ENCODE data around the gene SSRP1. TPM values are rescaled to one million over a fixed set of nuclear protein-coding genes. Genes with fewer than 3 reads are reported as not detected.
A peak's percentile ranks its signal among the peaks of the same experiment; 100 is the strongest.

The SSRP1 gene
- total RNA-seq, 1 donor from 2014 or later: 96.6 TPM

GRCh38 chr11:57370251-57370650 is 34.6 kb upstream of the SSRP1 start:
- no peak for FAIRE-seq
- DNase-seq (ENCODE audit: low read depth): peak; percentile 97

GRCh38 chr11:57368845-57369232 is 33.1 kb upstream of the SSRP1 start:
- TF ChIP-seq, protein P1, sequence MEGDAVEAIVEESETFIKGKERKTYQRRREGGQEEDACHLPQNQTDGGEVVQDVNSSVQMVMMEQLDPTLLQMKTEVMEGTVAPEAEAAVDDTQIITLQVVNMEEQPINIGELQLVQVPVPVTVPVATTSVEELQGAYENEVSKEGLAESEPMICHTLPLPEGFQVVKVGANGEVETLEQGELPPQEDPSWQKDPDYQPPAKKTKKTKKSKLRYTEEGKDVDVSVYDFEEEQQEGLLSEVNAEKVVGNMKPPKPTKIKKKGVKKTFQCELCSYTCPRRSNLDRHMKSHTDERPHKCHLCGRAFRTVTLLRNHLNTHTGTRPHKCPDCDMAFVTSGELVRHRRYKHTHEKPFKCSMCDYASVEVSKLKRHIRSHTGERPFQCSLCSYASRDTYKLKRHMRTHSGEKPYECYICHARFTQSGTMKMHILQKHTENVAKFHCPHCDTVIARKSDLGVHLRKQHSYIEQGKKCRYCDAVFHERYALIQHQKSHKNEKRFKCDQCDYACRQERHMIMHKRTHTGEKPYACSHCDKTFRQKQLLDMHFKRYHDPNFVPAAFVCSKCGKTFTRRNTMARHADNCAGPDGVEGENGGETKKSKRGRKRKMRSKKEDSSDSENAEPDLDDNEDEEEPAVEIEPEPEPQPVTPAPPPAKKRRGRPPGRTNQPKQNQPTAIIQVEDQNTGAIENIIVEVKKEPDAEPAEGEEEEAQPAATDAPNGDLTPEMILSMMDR (IDR thresholded peaks at IDR 0.05; ENCODE audit: insufficient read depth, low read length, severe bottlenecking): no peak
- H3K36me3 ChIP-seq (ENCODE audit: control insufficient read depth, insufficient read depth, low read length): no peaks in the 10 kb centered on the region
- FAIRE-seq (no peak), DNase-seq (ENCODE audit: low read depth) (no peak)
- H3K4me3 ChIP-seq (ENCODE audit: low read depth, low read length): no peak overlapping the region
- no peaks in the 10 kb centered on the region for H3K27me3 ChIP-seq (ENCODE audit: control insufficient read depth, insufficient read depth, low read length)

More at GRCh38 chr11:57370251-57370650, 34.6 kb upstream of the SSRP1 start:
- no peak overlapping the region for H3K4me3 ChIP-seq (ENCODE audit: low read depth, low read length)
- no peaks in the 10 kb centered on the region for H3K36me3 ChIP-seq (ENCODE audit: control insufficient read depth, insufficient read depth, low read length)
- TF ChIP-seq, protein P1 (IDR thresholded peaks at IDR 0.05; ENCODE audit: insufficient read depth, low read length, severe bottlenecking): no peak
- H3K27me3 ChIP-seq (ENCODE audit: control insufficient read depth, insufficient read depth, low read length): no peaks in the 10 kb centered on the region

DNA sequence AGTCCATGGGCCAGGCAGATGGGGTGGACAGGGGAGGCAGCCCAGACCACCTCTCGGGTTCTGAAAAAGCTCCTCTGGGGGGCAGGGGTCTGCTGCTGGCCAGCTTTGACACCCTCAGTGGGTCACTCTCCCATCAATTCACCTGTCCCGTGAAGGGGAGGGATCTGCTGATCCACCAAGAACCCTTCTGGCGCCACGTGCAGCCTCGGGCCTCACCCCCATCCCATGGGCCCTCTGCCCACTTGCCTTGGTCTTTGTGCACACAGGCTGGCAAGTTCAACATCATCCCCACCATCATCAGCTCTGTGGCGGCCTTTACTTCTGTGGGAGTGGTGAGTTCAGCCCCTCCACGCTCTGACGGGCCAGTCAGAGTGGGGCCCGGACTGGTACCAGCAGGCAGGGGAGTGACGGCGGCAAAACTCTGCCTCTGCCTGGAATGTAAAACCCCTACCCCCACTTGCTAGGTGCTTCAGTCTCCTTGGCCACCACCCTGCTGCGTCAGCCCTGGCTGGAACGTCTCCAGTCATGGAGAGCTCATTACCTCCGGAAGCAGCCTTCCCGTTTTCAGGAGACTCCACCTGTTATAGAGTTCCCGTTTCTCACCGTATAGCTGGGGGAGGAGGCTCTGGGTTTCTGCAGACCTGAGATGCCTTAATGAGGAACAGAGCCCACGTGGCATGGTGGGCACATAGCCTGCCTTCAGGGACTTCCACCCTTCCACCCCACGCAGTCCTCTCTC is 32.6 kb upstream of the SSRP1 start:
- Histone ChIP-seq H3K36me3 (ENCODE audit: control insufficient read depth, insufficient read depth, low read length) (no peaks in the 10 kb centered on the region), H3K27me3 (ENCODE audit: control insufficient read depth, insufficient read depth, low read length) (no peaks in the 10 kb centered on the region), H3K4me3 (ENCODE audit: low read depth, low read length) (no peak overlapping the region)
- TF ChIP-seq, protein P1 (IDR thresholded peaks at IDR 0.05; ENCODE audit: insufficient read depth, low read length, severe bottlenecking): no peak
- DNase-seq (ENCODE audit: low read depth) (peak; percentile 82), FAIRE-seq (no peak)

DNA sequence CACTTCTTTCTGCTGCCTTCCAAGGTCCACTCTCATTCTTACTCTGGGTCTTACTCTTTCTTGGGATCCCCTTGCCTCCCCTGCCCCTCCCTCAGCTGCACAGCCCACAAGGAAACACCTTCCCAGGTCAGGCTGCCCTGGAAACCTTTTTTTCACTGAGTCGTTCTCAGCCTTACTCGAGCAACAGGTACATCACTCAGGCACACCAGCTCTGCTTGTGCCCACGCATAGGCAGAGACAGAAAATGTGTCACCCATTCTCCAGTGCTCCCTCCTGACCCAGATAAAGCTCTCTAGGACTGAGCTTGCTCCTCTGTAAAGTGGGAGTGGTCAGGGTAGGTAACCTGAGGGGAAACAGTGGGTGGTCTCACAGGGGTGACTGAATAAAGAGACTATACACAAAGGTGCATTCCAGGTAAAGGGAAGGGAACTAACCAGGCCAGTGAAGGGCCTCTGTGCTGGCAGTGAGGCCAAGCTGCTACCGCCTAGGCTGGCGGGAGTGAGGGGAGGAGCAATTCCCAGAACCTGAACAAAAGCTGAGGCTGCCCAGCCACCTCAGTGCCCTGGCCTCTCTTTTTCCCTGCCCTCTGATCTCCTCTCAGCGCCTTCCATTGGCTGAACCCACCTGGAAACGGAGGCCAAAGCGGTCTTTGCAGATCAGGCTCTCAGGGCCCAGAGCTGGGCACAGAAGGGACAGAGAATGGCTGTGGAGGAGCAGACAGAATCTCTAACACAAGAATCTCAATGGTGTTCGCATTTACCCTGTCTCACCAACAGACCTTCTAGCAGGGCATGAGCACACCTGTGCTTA is 29.4 kb upstream of the SSRP1 start:
- TF ChIP-seq, protein P1 (IDR thresholded peaks at IDR 0.05; ENCODE audit: insufficient read depth, low read length, severe bottlenecking): no peak
- DNase-seq (ENCODE audit: low read depth) (no peak), FAIRE-seq (no peak)
- no peaks in the 10 kb centered on the region for H3K36me3 ChIP-seq (ENCODE audit: control insufficient read depth, insufficient read depth, low read length)
- no peak overlapping the region for H3K4me3 ChIP-seq (ENCODE audit: low read depth, low read length)
- H3K27me3 ChIP-seq (ENCODE audit: control insufficient read depth, insufficient read depth, low read length): no peaks in the 10 kb centered on the region

DNA sequence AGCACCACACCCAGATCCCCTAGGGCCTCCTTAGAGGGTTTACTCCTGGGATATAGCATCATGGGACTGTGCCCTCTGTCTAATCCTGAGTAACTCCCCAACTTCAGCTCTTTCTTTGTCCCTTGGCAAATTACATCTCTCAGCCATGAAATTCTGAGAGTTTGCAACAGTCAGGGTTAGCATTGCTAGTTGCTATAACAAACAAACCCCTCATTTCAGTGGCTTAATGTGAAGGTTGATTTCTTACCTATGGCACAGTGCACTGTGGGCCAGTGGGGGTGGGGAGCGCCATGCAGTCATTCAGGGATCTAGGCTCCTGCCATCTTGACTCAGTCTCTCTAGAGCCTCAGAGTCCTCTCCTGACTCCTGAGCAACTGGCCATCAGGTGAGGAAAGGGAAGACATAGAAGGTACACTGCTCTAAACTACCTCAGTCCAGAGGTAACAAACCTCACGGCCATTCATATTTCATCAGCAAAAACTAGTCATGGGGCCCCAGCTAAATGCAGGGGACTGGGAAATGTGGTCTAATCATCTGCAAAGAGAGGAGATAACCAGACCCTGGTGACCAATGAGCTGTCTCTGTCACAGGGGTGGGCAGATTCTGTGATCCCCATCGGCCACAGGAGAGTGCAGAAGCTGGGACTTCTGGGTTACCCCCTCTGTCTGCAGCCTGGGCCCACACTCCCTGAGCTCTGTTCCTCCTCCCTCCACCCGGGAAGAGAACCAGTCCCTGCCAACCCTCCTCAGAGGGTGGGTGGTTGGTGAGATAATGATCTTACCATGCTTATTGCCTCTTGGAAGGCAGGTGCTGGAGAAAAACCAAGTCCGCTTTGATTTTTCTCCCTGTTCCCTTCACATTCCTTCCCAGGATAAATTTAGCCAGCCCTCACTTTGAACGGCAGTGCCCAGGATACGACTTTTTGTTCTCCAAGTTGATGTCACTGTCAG is 27.7 kb upstream of the SSRP1 start:
- Histone ChIP-seq H3K36me3 (ENCODE audit: control insufficient read depth, insufficient read depth, low read length) (no peaks in the 10 kb centered on the region), H3K4me3 (ENCODE audit: low read depth, low read length) (no peak overlapping the region), H3K27me3 (ENCODE audit: control insufficient read depth, insufficient read depth, low read length) (no peaks in the 10 kb centered on the region)
- FAIRE-seq (no peak), DNase-seq (ENCODE audit: low read depth) (no peak)
- TF ChIP-seq, protein P1 (IDR thresholded peaks at IDR 0.05; ENCODE audit: insufficient read depth, low read length, severe bottlenecking): no peak
